ENCODE results near the gene NEK10. TPM values are rescaled to one million over a fixed set of nuclear protein-coding genes. Genes with fewer than 3 reads are reported as not detected.

Gene NEK10
- total RNA-seq, 1 experiment from 2014 or later = 4.3 TPM

DNA sequence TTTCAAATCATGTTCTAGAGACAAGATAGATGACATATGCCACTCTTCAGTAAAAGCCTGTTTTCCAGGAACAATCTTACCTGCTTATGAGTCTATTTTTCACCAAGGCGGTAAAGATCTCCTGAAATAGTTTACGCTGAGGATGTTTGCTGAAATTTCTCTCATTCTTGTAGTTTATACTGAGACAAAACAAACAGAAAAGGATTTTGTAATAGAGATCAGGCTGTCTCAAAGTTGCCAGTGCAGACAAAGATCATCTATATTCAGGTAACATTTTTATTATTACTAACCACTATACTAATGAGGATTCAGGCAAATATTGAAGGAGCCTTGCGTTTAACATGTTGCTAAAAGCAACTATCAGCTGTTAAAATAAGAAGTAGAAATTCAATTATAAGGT, 25.0 kb downstream of the NEK10 start:
- no peak for DNase-seq
- POLR2A ChIA-PET (ENCODE audit: unreplicated experiment) = no interaction called here
- Histone ChIP-seq H3K4me1 (replicated peaks; ENCODE audit: insufficient read depth) (peaks cover 9% of the 10 kb centered on the region; the same call in 1 of the 2 replicates), H3K9me2 (ENCODE audit: insufficient read depth) (no peaks in the 10 kb centered on the region), H3K9me3 (ENCODE audit: insufficient read depth, low read depth) (no peaks in the 10 kb centered on the region), H3K27me3 (ENCODE audit: insufficient read depth, low read depth) (no peaks in the 10 kb centered on the region), H3K79me2 (ENCODE audit: low read depth) (no peaks in the 10 kb centered on the region), H3K4me2 (no peak overlapping the region), H3K4me3 (no peak overlapping the region), H3K36me3 (ENCODE audit: low read depth) (no peaks in the 10 kb centered on the region), H2AFZ (no peak overlapping the region), H3F3A (ENCODE audit: insufficient read depth, low read depth) (peaks cover 6% of the 10 kb centered on the region; the same call in 1 of the 2 replicates), H4K20me1 (ENCODE audit: insufficient read depth) (no peaks in the 10 kb centered on the region), H3K27ac (no peak overlapping the region)
- CTCF ChIA-PET = no interaction called here
- no TSS peak for BruUV-seq (replicated peaks)
- TF ChIP-seq, protein P1, sequence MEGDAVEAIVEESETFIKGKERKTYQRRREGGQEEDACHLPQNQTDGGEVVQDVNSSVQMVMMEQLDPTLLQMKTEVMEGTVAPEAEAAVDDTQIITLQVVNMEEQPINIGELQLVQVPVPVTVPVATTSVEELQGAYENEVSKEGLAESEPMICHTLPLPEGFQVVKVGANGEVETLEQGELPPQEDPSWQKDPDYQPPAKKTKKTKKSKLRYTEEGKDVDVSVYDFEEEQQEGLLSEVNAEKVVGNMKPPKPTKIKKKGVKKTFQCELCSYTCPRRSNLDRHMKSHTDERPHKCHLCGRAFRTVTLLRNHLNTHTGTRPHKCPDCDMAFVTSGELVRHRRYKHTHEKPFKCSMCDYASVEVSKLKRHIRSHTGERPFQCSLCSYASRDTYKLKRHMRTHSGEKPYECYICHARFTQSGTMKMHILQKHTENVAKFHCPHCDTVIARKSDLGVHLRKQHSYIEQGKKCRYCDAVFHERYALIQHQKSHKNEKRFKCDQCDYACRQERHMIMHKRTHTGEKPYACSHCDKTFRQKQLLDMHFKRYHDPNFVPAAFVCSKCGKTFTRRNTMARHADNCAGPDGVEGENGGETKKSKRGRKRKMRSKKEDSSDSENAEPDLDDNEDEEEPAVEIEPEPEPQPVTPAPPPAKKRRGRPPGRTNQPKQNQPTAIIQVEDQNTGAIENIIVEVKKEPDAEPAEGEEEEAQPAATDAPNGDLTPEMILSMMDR (conservative IDR thresholded peaks at IDR 0.05) = no peak
- no peak for TF ChIP-seq EZH2 (IDR thresholded peaks at IDR 0.05; ENCODE audit: low read depth)
- intact Hi-C loops (cut with micrococcal nuclease; ENCODE audit: unreplicated experiment) = no loop called here

DNA sequence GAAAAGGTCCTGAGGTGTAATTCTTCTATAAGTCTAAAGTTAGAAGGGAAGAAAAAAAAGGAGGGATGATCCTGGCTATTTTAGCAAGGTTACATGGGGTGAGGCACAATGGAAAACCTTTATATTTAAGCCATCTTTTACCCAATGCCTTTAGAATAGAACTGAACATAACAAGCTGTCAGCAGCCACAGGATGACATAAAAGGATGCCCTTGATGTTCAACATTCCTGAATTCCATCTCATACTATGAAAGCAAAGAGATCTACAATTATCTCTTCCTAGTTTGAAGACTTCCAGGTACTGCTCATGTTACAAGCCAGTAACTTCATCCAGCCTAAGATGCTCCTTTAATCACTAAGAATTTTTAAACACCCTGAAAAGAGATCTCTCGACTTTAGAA, 26.9 kb downstream of the NEK10 start:
- no peak for DNase-seq
- POLR2A ChIA-PET (ENCODE audit: unreplicated experiment) = no interaction called here
- no peak overlapping the region for H3K27ac ChIP-seq
- no peak overlapping the region for H3K4me2 ChIP-seq
- H3F3A ChIP-seq (ENCODE audit: insufficient read depth, low read depth) = no peaks in the 10 kb centered on the region
- no peaks in the 10 kb centered on the region for H3K9me3 ChIP-seq (ENCODE audit: insufficient read depth, low read depth)
- H4K20me1 ChIP-seq (ENCODE audit: insufficient read depth) = no peaks in the 10 kb centered on the region
- TF ChIP-seq, protein P1 (conservative IDR thresholded peaks at IDR 0.05) = no peak
- no peak overlapping the region for H3K4me3 ChIP-seq
- intact Hi-C loops (cut with micrococcal nuclease; ENCODE audit: unreplicated experiment) = no loop called here
- H3K36me3 ChIP-seq (ENCODE audit: low read depth) = no peaks in the 10 kb centered on the region
- BruUV-seq (replicated peaks) = no TSS peak
- H2AFZ ChIP-seq = no peak overlapping the region
- peaks cover 9% of the 10 kb centered on the region; the same call in 1 of the 2 replicates for H3K4me1 ChIP-seq (replicated peaks; ENCODE audit: insufficient read depth)
- H3K27me3 ChIP-seq (ENCODE audit: insufficient read depth, low read depth) = no peaks in the 10 kb centered on the region
- CTCF ChIA-PET = no interaction called here
- H3K79me2 ChIP-seq (ENCODE audit: low read depth) = no peaks in the 10 kb centered on the region
- no peaks in the 10 kb centered on the region for H3K9me2 ChIP-seq (ENCODE audit: insufficient read depth)

DNA sequence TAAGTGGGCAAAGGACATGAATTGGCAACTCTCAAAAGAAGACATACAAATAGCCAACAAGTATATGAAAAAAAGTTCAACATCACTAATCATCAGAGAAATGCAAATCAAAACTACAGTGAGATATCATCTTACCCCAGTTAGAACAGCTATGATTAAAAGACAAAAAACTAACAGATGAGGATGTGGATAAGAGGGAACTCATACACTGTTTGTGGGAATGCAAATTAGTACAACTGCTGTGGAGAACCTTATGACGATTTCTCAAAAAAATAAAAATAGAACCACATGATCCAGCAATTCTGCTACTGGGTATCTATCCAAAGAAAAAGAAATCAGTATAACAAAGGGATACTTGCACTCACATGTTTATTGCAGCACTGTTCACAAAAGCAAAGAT, 28.6 kb downstream of the NEK10 start:
- Histone ChIP-seq H3K9me3 (ENCODE audit: insufficient read depth, low read depth) (no peaks in the 10 kb centered on the region), H3K9me2 (ENCODE audit: insufficient read depth) (no peaks in the 10 kb centered on the region), H3K79me2 (ENCODE audit: low read depth) (no peaks in the 10 kb centered on the region), H3F3A (ENCODE audit: insufficient read depth, low read depth) (no peaks in the 10 kb centered on the region), H3K4me3 (no peak overlapping the region), H2AFZ (no peak overlapping the region), H3K4me1 (replicated peaks; ENCODE audit: insufficient read depth) (0 out of 2 replicates have a peak, but pooled peaks cover 2% of the 10 kb centered on the region), H3K36me3 (ENCODE audit: low read depth) (no peaks in the 10 kb centered on the region), H3K4me2 (no peak overlapping the region), H3K27me3 (ENCODE audit: insufficient read depth, low read depth) (no peaks in the 10 kb centered on the region), H4K20me1 (ENCODE audit: insufficient read depth) (no peaks in the 10 kb centered on the region), H3K27ac (no peak overlapping the region)
- ChIA-PET POLR2A (ENCODE audit: unreplicated experiment) (no interaction called here), CTCF (no interaction called here)
- TF ChIP-seq, protein P1 (conservative IDR thresholded peaks at IDR 0.05) = no peak
- no peak for TF ChIP-seq EZH2 (IDR thresholded peaks at IDR 0.05; ENCODE audit: low read depth)
- no peak for DNase-seq
- intact Hi-C loops (cut with micrococcal nuclease; ENCODE audit: unreplicated experiment) = no loop called here
- BruUV-seq (replicated peaks) = no TSS peak

All from PC-9 (cell line).